GM13977 (cell line): Measurements from ENCODE around the gene TEDDM1.

Experiments used
- DNase-seq: peaks from one replicate; pipeline ENCODE4 v3.0.0; 2012; ENCODE audit warnings: low spot score
- CTCF ChIP-seq: IDR thresholded peaks from 2 replicates; pipeline ENCODE4 v1.5.1; 2012; ENCODE audit warnings: mild to moderate bottlenecking, control low read depth; ENCODE audit not compliant: insufficient read depth; ENCODE audit errors: extremely low read depth, missing control alignments
- in situ Hi-C: fragments of 300-500 bp; cut with MboI; formaldehyde crosslinking; loops from one replicate; pipeline ENCODE4 v1.12.0; 2022; ENCODE audit warnings: low sequenced_read_pairs, low pct_unique_long_range_greater_than_20kb, mixed read lengths, inconsistent platforms; ENCODE audit not compliant: unreplicated experiment

TEDDM1 gene

GRCh38 chr1:182357171-182357570, 43.3 kb downstream of the TEDDM1 start:
- no peak for TF ChIP-seq CTCF
- no peak for DNase-seq
- in situ Hi-C loops = no loop called here

- TF ChIP-seq CTCF = no peak
- in situ Hi-C loops = no loop called here
- DNase-seq = no peak
Measured at GRCh38 chr1:182355723-182356098, 44.8 kb downstream of the TEDDM1 start.

- in situ Hi-C loops = no loop called here
- TF ChIP-seq CTCF = no peak
- DNase-seq = no peak
Measured at GRCh38 chr1:182351790-182352364, 48.6 kb downstream of the TEDDM1 start.

- TF ChIP-seq CTCF = no peak
- in situ Hi-C loops = no loop called here
- no peak for DNase-seq
Measured at GRCh38 chr1:182350839-182351238, 49.6 kb downstream of the TEDDM1 start.

GRCh38 chr1:182348961-182349747, 51.3 kb downstream of the TEDDM1 start:
- in situ Hi-C loops = no loop called here
- no peak for DNase-seq

More at GRCh38 chr1:182348961-182349747, 51.3 kb downstream of the TEDDM1 start:
- TF ChIP-seq CTCF = no peak
